HepG2 (cell line): ENCODE results near the gene MAMLD1.

Source experiments
- MYC ChIP-seq: sonication (generic); formaldehyde crosslinking; IDR thresholded peaks from 2 replicates; pipeline ENCODE4 v1.9.0; 2021; ENCODE audit warnings: missing genetic modification reagents, borderline replicate concordance
- NFRKB ChIP-seq: fragments of 450-650 bp; IDR thresholded peaks from 2 replicates; pipeline ENCODE4 v1.6.1; 2017
- SMARCE1 ChIP-seq: fragments of 450-650 bp; IDR thresholded peaks from 2 replicates; pipeline ENCODE4 v1.6.1; 2017; ENCODE audit warnings: borderline replicate concordance
- SP2 ChIP-seq: sonication (generic); formaldehyde crosslinking; IDR thresholded peaks from 2 replicates; pipeline ENCODE4 v1.5.1; 2020; ENCODE audit warnings: mild to moderate bottlenecking, missing genetic modification reagents
- TSC22D2 ChIP-seq: sonication (generic); formaldehyde crosslinking; IDR thresholded peaks from 2 replicates; pipeline ENCODE4 v1.5.1; 2020; ENCODE audit warnings: missing genetic modification reagents, mild to moderate bottlenecking, borderline replicate concordance
- XRCC5 ChIP-seq: fragments of 200-400 bp; formaldehyde crosslinking; optimal IDR thresholded peaks from 2 replicates; pipeline ENCODE3; 2017; ENCODE audit warnings: mild to moderate bottlenecking, low read length
- YY1 ChIP-seq: IDR thresholded peaks from 2 replicates; pipeline ENCODE4 v1.6.1; 2011; ENCODE audit warnings: low read length, low read depth, moderate library complexity, mild to moderate bottlenecking; ENCODE audit not compliant: insufficient read depth, insufficient replicate concordance
- ZKSCAN1 ChIP-seq: fragments of 150-350 bp; IDR thresholded peaks from 2 replicates; pipeline ENCODE4 v1.6.1; 2014; ENCODE audit warnings: low read length
- ZKSCAN5 ChIP-seq: sonication (generic); formaldehyde crosslinking; IDR thresholded peaks from 2 replicates; pipeline ENCODE4 v1.5.1; 2020; ENCODE audit warnings: mild to moderate bottlenecking, missing genetic modification reagents
- ZNF367 ChIP-seq: sonication (generic); formaldehyde crosslinking; IDR thresholded peaks from 2 replicates; pipeline ENCODE4 v1.4.0; 2020; ENCODE audit warnings: missing genetic modification reagents, borderline replicate concordance
- TF ChIP-seq, protein P1 (sequence below): sonication (generic); formaldehyde crosslinking; IDR thresholded peaks from 2 replicates; pipeline ENCODE4 v1.5.0; 2020; ENCODE audit warnings: mild to moderate bottlenecking, missing genetic modification reagents, moderate library complexity
- TF ChIP-seq, protein P2 (sequence below), 2 experiments: fragments of 450-650 bp in 1 of 2; sonication (generic) in 1 of 2; formaldehyde crosslinking in 1 of 2; IDR thresholded peaks; 2 replicates each; pipeline versions ENCODE4 v1.6.1 to v1.8.0; 2016 to 2022; ENCODE audit warnings: antibody characterized with exemption in 1 of 2, mild to moderate bottlenecking in 1 of 2, missing genetic modification reagents in 1 of 2
- TF ChIP-seq, protein P3 (sequence below): sonication (generic); formaldehyde crosslinking; IDR thresholded peaks from 2 replicates; pipeline ENCODE4 v1.4.0; 2020; ENCODE audit warnings: missing genetic modification reagents

DNA sequence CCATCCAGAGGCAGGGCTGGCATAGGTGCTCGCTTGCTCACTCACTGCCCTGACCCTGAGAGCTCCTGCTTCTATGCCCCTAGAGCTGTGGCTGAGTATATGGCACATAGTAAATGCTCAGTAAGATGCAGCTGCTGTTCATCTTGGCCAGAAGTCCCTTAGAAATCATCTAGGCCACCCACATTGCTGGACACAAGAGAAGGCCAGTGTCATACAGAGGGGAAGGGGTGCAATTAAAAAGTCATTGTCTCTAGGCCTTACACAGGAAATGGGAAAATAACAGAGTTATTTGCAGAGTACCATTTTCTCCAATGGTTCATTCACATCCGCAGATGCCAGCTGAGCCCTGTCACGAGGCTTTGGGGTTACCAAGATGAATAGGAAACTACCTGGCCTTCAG, 88.8 kb downstream of the MAMLD1 start:
- TF ChIP-seq ZKSCAN1 (no peak), XRCC5 (no peak), SMARCE1 (no peak), ZNF367 (CRISPR knock-in tag) (no peak), ZKSCAN5 (CRISPR knock-in tag) (no peak), TSC22D2 (CRISPR knock-in tag) (no peak), MYC (CRISPR knock-in tag) (no peak), NFRKB (no peak), SP2 (CRISPR knock-in tag) (no peak), YY1 (no peak)
- TF ChIP-seq, protein P1, sequence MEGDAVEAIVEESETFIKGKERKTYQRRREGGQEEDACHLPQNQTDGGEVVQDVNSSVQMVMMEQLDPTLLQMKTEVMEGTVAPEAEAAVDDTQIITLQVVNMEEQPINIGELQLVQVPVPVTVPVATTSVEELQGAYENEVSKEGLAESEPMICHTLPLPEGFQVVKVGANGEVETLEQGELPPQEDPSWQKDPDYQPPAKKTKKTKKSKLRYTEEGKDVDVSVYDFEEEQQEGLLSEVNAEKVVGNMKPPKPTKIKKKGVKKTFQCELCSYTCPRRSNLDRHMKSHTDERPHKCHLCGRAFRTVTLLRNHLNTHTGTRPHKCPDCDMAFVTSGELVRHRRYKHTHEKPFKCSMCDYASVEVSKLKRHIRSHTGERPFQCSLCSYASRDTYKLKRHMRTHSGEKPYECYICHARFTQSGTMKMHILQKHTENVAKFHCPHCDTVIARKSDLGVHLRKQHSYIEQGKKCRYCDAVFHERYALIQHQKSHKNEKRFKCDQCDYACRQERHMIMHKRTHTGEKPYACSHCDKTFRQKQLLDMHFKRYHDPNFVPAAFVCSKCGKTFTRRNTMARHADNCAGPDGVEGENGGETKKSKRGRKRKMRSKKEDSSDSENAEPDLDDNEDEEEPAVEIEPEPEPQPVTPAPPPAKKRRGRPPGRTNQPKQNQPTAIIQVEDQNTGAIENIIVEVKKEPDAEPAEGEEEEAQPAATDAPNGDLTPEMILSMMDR (CRISPR knock-in tag): no peak
- TF ChIP-seq, protein P2, sequence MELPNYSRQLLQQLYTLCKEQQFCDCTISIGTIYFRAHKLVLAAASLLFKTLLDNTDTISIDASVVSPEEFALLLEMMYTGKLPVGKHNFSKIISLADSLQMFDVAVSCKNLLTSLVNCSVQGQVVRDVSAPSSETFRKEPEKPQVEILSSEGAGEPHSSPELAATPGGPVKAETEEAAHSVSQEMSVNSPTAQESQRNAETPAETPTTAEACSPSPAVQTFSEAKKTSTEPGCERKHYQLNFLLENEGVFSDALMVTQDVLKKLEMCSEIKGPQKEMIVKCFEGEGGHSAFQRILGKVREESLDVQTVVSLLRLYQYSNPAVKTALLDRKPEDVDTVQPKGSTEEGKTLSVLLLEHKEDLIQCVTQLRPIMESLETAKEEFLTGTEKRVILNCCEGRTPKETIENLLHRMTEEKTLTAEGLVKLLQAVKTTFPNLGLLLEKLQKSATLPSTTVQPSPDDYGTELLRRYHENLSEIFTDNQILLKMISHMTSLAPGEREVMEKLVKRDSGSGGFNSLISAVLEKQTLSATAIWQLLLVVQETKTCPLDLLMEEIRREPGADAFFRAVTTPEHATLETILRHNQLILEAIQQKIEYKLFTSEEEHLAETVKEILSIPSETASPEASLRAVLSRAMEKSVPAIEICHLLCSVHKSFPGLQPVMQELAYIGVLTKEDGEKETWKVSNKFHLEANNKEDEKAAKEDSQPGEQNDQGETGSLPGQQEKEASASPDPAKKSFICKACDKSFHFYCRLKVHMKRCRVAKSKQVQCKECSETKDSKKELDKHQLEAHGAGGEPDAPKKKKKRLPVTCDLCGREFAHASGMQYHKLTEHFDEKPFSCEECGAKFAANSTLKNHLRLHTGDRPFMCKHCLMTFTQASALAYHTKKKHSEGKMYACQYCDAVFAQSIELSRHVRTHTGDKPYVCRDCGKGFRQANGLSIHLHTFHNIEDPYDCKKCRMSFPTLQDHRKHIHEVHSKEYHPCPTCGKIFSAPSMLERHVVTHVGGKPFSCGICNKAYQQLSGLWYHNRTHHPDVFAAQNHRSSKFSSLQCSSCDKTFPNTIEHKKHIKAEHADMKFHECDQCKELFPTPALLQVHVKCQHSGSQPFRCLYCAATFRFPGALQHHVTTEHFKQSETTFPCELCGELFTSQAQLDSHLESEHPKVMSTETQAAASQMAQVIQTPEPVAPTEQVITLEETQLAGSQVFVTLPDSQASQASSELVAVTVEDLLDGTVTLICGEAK (IDR thresholded peaks at IDR 0.05): no peak
- TF ChIP-seq, protein P2 (CRISPR knock-in tag; IDR thresholded peaks at IDR 0.05): no peak
- TF ChIP-seq, protein P3, sequence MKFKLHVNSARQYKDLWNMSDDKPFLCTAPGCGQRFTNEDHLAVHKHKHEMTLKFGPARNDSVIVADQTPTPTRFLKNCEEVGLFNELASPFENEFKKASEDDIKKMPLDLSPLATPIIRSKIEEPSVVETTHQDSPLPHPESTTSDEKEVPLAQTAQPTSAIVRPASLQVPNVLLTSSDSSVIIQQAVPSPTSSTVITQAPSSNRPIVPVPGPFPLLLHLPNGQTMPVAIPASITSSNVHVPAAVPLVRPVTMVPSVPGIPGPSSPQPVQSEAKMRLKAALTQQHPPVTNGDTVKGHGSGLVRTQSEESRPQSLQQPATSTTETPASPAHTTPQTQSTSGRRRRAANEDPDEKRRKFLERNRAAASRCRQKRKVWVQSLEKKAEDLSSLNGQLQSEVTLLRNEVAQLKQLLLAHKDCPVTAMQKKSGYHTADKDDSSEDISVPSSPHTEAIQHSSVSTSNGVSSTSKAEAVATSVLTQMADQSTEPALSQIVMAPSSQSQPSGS: no peak
